ENCODE results near the gene LY6G6C.
A peak's percentile ranks its signal among the peaks of the same experiment; 100 is the strongest.

LY6G6C gene

DNA sequence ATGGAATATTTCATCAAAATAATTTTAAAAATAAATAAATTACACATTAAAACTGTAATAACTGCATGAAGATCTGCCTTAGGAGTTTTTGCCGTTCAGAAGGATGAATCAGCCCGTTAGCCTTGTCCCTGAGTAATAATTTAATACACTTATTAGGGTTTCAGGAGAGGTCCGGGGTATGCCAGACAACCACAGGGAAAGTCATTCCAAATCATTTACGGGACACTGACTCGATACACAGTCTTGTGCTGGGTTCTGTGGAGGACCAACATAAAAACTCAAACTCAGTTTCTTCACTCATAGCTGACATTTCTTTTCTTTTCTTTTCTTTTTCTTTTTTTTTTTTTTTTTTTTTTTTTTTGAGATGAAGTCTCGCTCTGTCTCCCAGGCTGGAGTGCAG is 15.6 kb downstream of the LY6G6C start:
- DNase-seq (ENCODE audit: low read depth), result peak; percentile 31

DNA sequence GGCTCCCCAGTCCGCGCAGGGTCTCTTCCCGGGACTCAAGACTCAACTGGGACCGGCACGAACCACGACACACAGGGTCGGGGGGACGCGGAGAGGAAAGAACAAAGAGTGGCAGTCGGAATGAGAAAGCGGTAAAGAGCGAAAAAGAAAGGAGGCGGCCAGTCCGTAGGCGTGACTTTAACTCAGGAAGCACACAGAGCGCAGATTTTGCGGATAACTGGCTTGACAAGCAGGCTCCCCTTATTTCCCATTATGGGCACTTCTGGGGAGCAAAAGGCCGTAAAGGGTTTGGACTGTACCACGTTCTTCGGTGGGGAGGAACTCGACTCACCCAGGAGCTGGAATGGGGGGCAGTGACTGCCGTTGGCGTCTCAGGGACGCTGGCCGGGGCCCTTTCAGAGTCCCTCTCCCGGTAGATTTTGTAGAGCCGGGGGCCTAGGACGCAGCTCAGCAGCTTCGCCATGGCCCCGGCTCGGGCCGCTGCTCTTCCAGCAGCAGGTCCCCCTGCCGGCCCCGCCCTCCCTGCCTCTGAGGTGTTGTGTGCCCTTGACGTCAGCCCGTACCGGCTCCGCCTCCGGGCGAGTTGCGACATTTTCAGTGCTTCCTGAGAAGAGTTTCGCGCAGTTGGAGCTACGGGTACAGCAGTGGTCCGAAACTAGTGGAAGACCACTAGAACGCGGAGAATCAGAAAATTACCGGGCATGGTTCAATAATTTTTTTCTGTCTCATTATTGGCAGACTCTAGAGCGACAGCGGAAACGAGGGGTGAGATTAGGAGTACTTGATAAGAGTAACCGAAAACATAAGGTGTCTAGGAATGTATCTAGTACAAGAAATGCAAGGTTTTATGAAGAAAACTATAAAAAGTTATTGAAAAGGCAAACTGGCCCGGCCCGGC is 18.5 kb downstream of the LY6G6C start, which contains the start of gene ABHD16A:
Gene ABHD16A (minus strand): TSS at position 506 of the 898 bp plus-strand sequence. CDS start 43 bp downstream, at position 463.
- peak; percentile 99 for DNase-seq (ENCODE audit: low read depth)

DNA sequence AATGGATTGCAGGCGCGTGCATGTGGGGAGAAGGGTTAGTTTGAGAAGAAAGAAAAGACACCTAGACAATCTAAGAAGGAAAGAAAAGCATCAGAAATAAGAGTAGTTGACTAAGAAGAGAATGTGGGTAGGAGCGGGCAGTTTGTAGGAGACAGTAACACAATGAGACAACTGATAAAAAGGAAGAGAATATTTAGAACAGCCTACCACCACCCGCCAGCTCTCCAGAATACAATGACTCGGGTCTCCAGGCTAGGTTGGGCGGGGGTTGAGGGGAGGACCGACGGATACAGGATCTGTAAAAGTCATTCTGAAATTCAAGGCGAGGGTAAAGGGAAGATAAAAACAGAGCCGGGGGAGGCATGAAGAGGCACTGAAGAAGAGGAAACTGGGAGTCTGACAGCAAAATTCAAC is 19.1 kb downstream of the LY6G6C start:
- DNase-seq (ENCODE audit: low read depth), result no peak

DNA sequence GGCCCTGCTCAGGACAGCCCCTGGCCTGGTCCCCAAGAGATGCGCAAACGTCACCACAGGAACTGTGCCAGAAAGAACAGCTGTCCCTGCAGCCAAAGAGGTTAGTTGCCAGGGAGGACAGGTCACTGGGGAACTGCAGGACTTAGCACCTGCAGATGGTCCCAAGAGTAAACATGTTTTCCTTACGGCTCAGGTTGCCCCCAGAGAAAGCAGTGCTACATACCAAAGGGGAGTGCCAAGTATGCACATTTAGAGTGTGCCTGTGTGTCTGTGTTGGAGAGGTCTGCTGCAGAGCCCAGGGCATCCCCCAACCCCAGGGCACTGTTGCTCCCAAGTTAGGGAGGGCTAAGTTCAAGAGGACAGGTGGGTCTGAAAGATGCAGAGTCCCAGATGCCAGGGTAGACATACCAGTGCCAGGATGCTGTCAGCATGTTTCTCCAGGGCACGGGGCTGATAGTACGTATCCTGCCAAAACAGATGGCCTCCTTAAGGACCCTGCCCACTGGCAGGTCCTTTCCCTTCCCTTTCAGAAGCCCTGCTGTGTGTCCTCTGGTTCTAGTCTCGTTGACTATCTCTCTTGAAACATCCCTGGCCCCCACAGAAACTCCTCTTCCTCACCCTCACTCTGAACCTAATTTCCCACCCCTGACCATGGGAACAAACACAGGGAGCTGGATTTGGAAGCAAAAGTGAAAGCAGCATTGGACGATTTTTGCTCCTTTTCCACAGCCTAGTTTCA is 19.7 kb downstream of the LY6G6C start:
- peak; percentile 39 for DNase-seq (ENCODE audit: low read depth)

DNA sequence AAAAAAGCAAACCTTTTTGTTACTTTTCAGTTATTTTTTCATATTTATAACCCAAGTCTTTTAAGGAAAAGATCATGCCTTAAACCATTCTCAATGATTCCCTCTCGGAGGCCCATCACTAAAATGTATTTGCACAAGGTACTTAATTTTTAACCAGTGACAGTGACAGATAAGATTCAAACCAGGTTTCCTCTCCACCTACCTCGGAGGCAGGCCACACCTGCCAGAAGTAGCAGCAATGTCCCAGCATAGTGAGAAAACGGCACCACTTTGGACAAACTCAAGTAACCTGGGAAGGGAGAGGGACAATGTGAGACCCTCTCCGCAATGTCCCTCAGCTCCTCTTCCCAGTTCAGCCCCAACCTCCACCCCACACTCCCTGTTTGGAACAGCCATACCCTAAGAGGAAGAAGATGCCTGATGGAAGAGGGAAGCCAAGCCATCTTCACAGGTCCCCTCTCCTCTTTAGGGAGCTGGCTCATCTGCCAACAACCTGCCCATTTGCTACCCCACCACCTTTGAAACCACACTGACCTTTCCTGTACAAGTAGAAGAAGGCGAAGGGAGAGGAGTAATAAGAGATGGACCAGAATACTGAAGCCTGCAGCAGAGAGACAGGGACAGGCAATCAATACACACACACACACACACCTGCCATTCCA is 20.7 kb downstream of the LY6G6C start:
- no peak for DNase-seq (ENCODE audit: low read depth)

DNA sequence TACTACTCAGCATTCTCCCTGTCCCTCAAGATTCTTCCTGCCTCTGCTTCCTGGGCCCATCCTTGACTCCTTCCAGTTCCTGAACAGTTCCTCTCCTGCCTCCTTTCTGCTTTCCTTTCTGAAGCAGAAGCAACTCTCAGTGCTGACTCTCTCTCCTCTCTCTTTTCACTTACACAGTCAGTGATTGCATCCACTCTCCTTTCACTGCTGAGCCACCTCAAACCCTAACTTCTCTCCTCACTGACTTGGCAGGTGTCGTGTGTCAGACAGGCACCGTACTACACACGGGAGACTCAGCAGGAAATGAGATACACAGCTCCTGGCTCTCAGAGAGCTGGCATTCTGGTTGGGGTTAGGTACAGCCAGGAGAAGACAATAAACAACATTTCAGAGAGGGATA is 24.0 kb downstream of the LY6G6C start:
- DNase-seq (ENCODE audit: low read depth), result no peak

DNA sequence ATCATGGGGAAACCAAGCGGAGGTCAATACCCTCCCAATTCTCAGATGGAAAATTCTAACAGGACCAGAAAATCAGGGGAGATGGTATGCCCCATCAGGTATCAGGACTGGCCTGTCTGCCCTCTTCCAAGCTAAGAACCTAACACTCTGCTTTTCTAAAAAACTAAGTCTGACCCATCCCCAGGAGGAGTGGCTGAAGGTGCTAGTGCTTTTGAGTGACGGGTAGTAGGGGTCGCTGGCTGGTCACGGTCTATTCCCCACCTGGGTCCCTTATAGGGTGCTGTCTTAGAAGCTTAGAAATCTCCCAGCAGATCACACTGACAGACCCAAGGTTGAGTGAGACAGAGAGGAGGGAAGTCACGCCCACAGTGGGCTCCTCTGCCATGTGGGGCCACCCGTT is 28.0 kb downstream of the LY6G6C start:
- DNase-seq (ENCODE audit: low read depth), result no peak

DNA sequence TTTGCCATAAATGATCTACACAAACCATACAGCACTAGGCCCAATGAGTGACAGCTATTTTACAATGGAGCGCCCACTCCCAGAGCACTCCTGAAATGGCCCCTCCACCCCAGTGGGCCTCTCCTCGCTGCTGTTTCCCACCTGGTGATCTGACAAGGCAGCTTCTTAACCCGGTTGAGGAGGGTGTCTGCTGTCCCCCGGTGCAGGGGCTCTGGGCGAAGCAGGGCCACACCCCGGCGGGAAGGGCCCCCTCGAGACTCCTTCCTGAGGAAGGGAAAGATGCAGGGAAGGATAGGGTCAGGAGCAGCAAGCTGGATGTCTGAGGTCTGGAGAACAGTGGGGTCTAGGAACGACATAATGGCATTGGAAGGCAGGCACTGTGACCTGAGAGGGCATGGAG is 28.7 kb downstream of the LY6G6C start:
- no peak for DNase-seq (ENCODE audit: low read depth)

DNA sequence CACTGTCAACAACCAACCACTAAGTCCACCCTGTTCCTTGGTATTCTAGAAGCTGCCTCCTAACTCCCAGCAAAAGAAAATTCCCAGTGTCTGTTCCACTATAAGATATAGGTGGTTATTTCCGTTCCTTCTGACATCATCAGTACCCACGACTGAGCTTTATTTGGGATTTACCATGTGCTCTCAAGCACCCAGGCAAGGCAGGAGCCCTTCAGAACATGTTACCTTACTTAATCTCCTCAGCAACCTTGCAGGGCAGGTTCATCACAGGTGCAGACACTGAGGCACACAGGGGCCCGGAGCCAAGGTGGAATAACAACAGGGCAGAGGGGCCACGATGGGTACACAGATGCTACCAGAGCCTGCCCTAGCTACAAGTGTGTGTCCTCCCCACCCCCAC is 29.2 kb downstream of the LY6G6C start:
- DNase-seq (ENCODE audit: low read depth), result no peak

DNA sequence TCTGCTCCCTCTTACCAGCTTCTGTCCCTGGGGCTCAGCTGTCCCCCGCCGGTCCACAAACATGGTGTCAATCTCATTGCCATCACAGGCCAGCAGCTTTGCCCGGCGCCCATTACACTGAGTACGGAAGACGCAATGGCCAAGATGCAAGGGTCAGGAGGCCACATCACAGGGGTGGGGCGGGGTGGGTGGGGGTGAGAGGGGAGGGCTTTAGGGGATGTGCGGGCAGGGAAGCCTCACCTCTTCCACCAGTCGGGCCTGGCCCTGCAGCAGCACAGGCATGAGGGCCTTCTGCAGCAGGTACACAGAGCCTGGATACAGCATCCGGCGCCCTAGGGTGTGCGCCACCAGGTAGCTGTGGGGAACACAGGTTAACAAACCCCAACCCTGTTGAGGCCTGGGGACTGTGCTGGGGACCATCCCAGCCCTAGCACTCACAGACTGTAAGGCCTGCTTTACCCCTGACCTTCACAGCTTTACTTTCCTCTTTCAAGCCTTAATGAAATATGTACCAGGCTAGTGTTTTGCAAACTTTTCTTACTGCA is 29.9 kb downstream of the LY6G6C start:
- no peak for DNase-seq (ENCODE audit: low read depth)

DNA sequence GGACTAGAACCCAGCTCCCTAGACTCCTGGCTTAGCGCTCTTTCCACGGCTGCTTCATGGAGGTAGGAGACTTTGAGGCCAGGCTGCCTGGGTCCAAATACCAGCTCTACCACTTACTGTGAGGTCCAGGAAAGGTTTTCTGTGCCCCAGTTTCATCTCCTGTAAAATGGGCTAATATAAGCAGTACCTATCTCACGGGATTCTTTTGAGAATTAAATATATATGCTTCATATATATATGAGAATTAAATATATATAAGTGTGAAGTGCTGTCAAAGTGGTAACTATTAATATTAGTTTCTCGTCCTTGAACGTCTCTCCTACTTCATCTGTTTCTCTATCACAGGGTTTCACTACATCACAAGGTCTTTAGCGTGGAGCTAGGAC is 30.5 kb downstream of the LY6G6C start:
- DNase-seq (ENCODE audit: low read depth), result no peak

DNA sequence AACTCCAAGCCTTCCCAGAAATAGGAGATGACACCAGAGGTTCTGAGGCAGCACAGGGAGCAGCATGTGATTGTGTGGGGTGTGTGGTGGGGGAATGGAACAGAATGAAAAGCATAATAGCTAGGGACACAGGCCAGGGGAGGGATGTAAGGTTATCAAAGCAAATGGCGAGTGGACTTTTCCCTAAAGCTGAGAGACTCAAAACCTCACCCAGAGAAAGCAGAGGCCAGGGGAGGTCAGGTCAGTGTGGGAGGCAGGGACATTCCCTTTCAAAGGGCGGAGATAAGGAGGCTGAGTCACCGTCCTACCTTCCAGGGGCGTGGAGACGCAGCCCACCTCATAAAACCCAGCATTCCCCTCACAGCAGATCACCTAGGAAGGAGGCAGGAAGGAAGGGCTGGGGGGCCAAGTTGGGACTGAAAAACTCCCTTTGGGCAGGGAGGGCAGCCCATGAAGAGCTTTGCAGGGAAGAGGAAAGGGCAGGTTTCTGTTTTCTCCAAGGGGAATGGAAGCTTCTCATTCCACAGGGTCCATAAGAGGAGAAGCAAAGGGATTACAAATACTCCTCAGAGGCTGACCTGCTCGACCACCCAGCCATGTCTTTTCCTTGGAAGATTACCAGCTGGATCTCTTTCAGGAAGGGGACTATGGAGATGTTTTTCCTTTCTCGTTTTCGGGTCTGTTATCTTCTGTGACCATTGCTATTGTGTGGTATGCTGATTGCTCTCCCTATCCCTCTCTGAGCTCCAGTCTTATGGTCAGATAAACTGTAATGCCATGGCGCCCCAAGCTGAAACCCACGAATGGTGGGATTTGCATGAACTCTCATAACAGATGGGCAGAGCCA is 31.1 kb downstream of the LY6G6C start:
- no peak for DNase-seq (ENCODE audit: low read depth)

DNA sequence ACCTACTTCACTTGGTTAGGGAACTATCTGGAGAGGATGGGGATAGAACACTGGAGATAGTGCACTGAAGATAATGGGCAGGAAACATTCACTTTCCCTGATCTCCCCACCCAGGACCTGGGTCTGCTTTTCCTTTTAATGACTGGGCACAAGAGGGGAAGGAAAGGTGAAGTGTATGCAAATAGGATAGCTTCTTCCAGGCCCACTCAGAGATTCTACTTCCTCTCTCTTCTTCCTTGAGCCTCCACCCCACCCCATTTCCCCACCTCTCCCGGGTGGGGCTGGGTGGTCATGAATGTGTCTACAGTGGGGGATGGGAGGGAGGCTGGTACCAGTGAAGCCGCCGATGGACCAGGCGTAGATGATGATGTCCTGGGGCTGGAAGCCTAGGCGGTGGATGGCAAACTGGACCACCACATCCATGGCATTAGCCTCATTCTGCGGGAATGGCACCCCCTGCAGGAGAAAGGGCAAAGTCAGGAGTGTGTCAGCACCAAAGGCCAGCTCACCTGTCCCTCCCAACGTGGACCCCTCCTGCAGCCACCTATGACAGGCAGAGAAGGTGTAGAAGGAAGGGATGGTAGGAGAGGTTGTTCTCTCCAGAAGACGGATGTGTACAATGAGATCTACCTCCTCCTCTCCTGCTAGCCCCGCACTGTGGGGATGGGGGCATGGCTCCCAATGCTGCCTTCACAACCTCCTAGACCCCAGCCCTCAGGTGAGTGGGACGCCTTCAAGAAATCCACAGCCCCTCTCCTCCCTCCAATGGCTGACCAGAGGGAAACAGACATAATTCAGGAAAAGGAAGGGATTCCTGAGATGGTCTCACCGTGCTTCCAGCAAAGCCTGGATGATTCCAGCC is 32.1 kb downstream of the LY6G6C start:
- DNase-seq (ENCODE audit: low read depth), result no peak

DNA sequence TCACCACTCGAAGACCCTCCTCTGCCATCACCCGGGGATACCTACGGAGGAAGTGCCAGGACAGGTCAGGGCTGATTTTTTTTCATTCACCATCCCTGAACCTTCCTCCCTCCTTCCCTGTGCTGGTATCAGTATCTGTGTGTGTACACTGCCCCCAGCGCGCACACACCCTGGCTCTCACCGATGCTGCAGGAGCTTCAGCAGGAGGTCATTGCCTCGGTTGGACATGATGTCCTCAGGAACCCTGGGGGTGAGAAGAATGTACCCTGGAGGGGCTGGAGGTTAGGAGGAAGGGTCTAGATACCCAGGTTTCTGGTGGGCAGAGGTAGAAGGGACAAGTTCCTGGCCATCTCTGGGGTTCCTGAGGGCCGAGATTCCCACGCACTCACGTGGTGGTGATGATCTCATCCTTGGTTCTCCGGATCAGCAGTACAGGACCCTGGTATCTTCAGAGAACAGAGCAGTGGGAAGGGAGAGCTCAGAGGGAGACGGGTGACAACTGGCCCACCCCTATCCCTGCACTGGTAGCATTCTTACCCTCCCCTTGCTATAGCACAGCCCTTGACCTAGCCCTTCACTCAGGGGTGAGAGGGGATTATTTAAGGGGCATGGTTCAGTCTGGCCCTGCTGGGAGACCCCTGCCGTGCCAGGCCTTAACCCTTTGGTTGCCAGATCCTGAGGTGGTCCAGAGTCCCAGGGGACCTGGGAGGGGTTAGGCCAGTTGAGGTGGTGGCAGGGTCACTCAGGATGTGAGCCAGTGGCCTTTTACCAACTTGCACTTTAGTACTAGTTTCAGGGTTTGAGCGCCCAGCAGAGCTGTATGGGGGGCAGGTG is 33.5 kb downstream of the LY6G6C start:
- no peak for DNase-seq (ENCODE audit: low read depth)

DNA sequence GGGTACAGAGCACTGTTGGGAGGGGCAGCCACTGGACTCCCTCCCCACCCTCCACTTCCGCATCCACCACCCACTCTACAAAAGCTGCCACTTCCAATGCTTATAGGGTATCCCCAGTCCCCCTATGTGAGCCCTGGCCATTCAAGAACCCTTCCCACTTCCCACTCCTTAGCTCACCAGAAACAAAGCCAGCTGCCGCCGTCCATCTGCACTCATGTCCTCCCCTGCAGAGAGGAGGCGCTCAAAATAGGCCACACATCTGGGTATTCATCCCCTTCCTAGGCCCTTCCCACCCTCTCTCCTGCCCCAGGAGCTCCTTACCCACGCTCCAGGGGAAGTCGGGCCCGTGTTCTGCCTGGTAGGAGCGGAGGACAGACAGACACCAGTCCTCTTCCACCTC is 34.2 kb downstream of the LY6G6C start:
- DNase-seq (ENCODE audit: low read depth), result no peak

DNA sequence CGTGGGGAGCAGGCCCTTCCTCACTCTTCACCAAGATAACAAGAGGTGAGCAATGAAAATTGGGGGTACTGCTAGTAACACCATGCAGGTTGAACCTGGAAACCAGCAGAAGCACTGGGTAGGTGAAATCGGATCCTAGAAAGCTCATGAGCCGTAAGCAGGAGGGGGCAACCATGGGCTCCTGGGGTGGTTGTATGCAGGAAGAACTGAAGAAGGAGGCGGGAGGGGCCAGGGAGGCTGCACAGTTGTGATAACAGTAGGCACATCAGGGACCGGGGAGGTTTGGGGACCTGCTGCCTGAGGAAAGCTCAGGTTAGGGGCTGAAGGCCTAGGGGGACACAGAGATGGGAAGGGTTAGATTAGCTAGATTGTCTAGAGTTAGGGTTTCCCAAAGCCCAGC is 35.1 kb downstream of the LY6G6C start:
- DNase-seq (ENCODE audit: low read depth), result no peak

DNA sequence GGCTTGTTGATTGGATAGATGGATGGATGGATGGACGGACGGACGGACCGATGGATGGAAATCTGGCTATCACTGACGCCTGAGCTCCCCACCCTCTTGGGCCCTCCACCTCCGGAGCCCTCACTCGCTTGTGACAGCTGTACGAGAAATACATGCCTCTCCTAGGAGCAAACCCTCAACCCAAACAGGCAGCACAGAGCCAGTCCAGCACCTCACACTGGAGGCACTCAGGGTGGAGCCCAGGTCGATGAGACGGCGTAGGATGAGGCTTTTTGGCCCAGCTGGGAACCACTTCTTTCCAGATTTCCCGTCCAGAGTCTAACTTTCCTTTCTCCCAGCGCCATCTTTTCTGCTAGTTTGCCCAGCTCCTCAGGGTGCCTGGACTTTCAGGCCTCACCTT is 38.0 kb downstream of the LY6G6C start:
- DNase-seq (ENCODE audit: low read depth), result no peak

DNA sequence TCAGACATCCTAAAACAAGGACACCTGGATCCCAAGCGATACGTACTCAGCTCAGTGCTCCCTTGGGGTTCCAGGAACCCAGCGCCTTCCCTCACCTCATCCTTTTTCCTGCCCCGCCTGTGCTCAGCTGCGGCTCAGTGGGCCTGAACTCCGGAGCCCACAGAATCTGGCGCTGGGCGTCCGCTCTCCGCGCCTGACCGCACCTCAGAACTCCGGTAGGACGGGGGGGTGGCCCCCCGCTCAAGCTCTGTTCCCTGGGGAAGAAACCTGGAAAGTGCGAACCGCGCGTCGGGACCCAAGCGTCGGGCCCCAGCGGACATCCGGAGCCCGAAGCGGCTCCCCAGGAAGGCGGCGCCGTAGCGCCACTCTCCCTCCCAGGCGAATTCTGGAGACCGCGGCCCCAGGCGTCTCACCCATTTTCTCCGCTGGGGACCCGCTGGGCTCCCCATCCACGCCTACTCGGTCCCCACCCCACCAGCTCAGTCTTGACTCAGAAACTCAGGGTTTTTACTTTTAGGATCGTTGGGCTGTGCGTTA is 40.3 kb downstream of the LY6G6C start:
- peak; percentile 60 for DNase-seq (ENCODE audit: low read depth)
